OCI-LY7 (cell line): ENCODE data around the gene GPRASP1. TPM values are rescaled to one million over a fixed set of nuclear protein-coding genes. Genes with fewer than 3 reads are reported as not detected.

Experiments
- BruUV-seq: library from RNA; stranded (reverse); fragments of 400-500 nt; replicated peaks from 2 replicates; lab custom pipeline; 2021; lab: Mats Ljungman, UMichigan
- CTCF ChIA-PET: fragments of 300-600 bp; sonication (Branson Sonifier 250); formaldehyde crosslinking; loops from one replicate; lab custom pipeline; 2022; ENCODE audit warnings: antibody characterized with exemption; ENCODE audit not compliant: unreplicated experiment; lab: Charles Lee
- POLR2A ChIA-PET: fragments of 300-600 bp; sonication (Branson Sonifier 250); formaldehyde crosslinking; loops from one replicate; lab custom pipeline; 2022; ENCODE audit warnings: antibody characterized with exemption; lab: Charles Lee
- DNase-seq: peaks from one replicate; pipeline ENCODE4 v3.0.0-alpha.2; 2015; ENCODE audit warnings: low spot score
- H2AFZ ChIP-seq: fragments of 200-600 bp; sonication (generic), shearing (Covaris generic); 2 replicates; pipeline ENCODE4 v1.6.1; 2014; ENCODE audit warnings: mild to moderate bottlenecking, antibody characterized with exemption, low read length, moderate library complexity
- H3K27ac ChIP-seq: fragments of 200-600 bp; sonication (generic); 2 replicates; pipeline ENCODE4 v1.5.1; 2014; ENCODE audit warnings: mixed run types, low read depth, mild to moderate bottlenecking, moderate library complexity, low read length, inconsistent platforms; ENCODE audit not compliant: poor library complexity, severe bottlenecking
- H3K36me3 ChIP-seq: fragments of 200-600 bp; sonication (generic); 2 replicates; pipeline ENCODE4 v1.6.1; 2014; ENCODE audit warnings: mild to moderate bottlenecking, antibody characterized with exemption, low read length, moderate library complexity, mixed read lengths; ENCODE audit not compliant: insufficient read depth
- H3K4me1 ChIP-seq: fragments of 200-600 bp; sonication (generic); 2 replicates; pipeline ENCODE4 v1.5.1; 2014; ENCODE audit warnings: mild to moderate bottlenecking, low read length; ENCODE audit not compliant: insufficient read depth, poor library complexity, severe bottlenecking
- H3K4me2 ChIP-seq: fragments of 200-600 bp; sonication (generic); 2 replicates; pipeline ENCODE4 v1.6.1; 2014; ENCODE audit warnings: mild to moderate bottlenecking, low read length
- H3K4me3 ChIP-seq: fragments of 200-600 bp; sonication (generic); 2 replicates; pipeline ENCODE4 v1.5.1; 2014; ENCODE audit warnings: mild to moderate bottlenecking, low read depth, low read length; ENCODE audit not compliant: poor library complexity, severe bottlenecking
- H3K79me2 ChIP-seq: fragments of 200-600 bp; sonication (generic); 2 replicates; pipeline ENCODE4 v1.6.1; 2016; ENCODE audit warnings: low read depth, mild to moderate bottlenecking, low read length, moderate library complexity, mixed read lengths; ENCODE audit not compliant: insufficient read depth
- H3K9me2 ChIP-seq: fragments of 200-600 bp; sonication (generic); 2 replicates; pipeline ENCODE4 v1.6.1; 2016; ENCODE audit warnings: mild to moderate bottlenecking, low read length, mixed read lengths; ENCODE audit not compliant: insufficient read depth
- H3K9me3 ChIP-seq: fragments of 200-600 bp; sonication (generic); 2 replicates; pipeline ENCODE4 v1.6.1; 2014; ENCODE audit warnings: mild to moderate bottlenecking, mixed run types, low read length, mixed read lengths
- H4K20me1 ChIP-seq: fragments of 200-600 bp; sonication (generic); 2 replicates; pipeline ENCODE4 v1.6.1; 2014; ENCODE audit warnings: mild to moderate bottlenecking, antibody characterized with exemption, low read length, moderate library complexity, mixed read lengths; ENCODE audit not compliant: insufficient read depth
- EZH2phosphoT487 ChIP-seq: fragments of 200-600 bp; sonication (generic); IDR thresholded peaks from 2 replicates; pipeline ENCODE4 v1.6.1; 2018; ENCODE audit warnings: low read depth, borderline replicate concordance, mild to moderate bottlenecking, mixed run types, antibody characterized with exemption, low read length, moderate library complexity, mixed read lengths
- intact Hi-C: fragments of 100-400 bp; cut with micrococcal nuclease; formaldehyde crosslinking; loops from one replicate; pipeline ENCODE4 v1.10.0; 2022; ENCODE audit not compliant: unreplicated experiment
- total RNA-seq, 2 experiments: library from RNA; depleted of rRNA in 1 of 2; stranded (reverse); fragments of >200 nt in 1 of 2; shearing (Covaris generic) in 1 of 2; gene quantifications; 2 replicates each; pipeline ENCODE4 v1.2.3, GENCODE V29; 2014 to 2022
- TF ChIP-seq, protein P1 (sequence below): fragments of 200-600 bp; sonication (generic); conservative IDR thresholded peaks from 2 replicates; pipeline ENCODE4 v1.5.1; 2014; ENCODE audit warnings: mild to moderate bottlenecking, antibody characterized with exemption, low read length, moderate library complexity, mixed read lengths

Gene GPRASP1
- total RNA-seq, 2 experiments from 2014 or later = 0.09 TPM; not detected in 1

DNA sequence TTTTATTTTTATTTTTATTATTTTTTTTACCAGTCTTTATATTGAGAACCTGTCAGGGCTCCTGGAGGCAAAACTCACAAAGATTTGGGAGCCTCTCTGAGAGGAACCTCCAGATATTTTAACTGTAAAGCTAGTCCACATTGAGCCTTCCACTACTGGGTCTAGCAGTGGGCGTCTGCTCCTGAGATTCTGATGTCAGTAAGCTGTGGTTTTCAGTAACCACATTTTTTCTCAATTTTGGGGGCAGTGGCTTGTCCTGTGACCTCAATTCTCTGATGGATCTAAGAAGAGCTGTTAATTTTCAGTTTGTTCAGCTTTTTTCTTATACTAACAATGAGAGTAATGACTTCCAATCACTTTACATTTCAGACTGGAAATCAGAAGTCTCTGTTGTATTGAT, 23.6 kb upstream of the GPRASP1 start:
- no peak overlapping the region for H3K4me3 ChIP-seq
- intact Hi-C loops = no loop called here
- ChIA-PET CTCF (no interaction called here), POLR2A (no interaction called here)
- no peaks in the 10 kb centered on the region for H3K9me2 ChIP-seq
- no peak overlapping the region for H2AFZ ChIP-seq
- no peaks in the 10 kb centered on the region for H3K9me3 ChIP-seq
- H3K36me3 ChIP-seq = no peaks in the 10 kb centered on the region
- no peaks in the 10 kb centered on the region for H3K4me1 ChIP-seq
- H4K20me1 ChIP-seq = no peaks in the 10 kb centered on the region
- no peak for DNase-seq
- H3K79me2 ChIP-seq = no peaks in the 10 kb centered on the region
- no peak overlapping the region for H3K4me2 ChIP-seq
- no peak overlapping the region for H3K27ac ChIP-seq
- no peak for TF ChIP-seq EZH2phosphoT487
- TF ChIP-seq, protein P1, sequence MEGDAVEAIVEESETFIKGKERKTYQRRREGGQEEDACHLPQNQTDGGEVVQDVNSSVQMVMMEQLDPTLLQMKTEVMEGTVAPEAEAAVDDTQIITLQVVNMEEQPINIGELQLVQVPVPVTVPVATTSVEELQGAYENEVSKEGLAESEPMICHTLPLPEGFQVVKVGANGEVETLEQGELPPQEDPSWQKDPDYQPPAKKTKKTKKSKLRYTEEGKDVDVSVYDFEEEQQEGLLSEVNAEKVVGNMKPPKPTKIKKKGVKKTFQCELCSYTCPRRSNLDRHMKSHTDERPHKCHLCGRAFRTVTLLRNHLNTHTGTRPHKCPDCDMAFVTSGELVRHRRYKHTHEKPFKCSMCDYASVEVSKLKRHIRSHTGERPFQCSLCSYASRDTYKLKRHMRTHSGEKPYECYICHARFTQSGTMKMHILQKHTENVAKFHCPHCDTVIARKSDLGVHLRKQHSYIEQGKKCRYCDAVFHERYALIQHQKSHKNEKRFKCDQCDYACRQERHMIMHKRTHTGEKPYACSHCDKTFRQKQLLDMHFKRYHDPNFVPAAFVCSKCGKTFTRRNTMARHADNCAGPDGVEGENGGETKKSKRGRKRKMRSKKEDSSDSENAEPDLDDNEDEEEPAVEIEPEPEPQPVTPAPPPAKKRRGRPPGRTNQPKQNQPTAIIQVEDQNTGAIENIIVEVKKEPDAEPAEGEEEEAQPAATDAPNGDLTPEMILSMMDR = no peak
- BruUV-seq = no TSS peak

DNA sequence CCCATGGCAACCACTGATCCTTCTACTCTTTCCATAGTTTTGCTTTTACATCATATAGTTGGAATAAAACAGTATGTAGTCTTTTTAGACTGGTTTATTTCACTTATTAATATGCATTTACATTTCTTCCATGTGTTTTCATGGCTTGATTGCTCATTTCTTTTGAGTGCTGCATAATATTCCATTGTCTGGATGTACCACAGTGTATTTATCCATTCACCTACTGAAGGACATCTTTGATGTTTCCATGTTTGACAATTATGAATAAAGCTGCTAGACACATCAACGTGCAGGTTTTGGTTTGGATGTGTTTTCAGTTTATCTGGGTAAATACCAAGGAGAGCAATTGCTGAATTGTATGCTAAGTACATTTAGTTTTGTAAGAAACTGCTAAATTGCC, 13.7 kb upstream of the GPRASP1 start:
- Histone ChIP-seq H3K79me2 (no peaks in the 10 kb centered on the region), H3K9me2 (no peaks in the 10 kb centered on the region), H3K4me1 (no peaks in the 10 kb centered on the region), H4K20me1 (no peaks in the 10 kb centered on the region), H2AFZ (no peak overlapping the region), H3K27ac (no peak overlapping the region), H3K36me3 (no peaks in the 10 kb centered on the region), H3K4me3 (no peak overlapping the region), H3K4me2 (no peak overlapping the region), H3K9me3 (no peaks in the 10 kb centered on the region)
- intact Hi-C loops = no loop called here
- DNase-seq = no peak
- ChIA-PET POLR2A (no interaction called here), CTCF (no interaction called here)
- BruUV-seq = no TSS peak
- TF ChIP-seq, protein P1 = no peak
- TF ChIP-seq EZH2phosphoT487 = no peak

DNA sequence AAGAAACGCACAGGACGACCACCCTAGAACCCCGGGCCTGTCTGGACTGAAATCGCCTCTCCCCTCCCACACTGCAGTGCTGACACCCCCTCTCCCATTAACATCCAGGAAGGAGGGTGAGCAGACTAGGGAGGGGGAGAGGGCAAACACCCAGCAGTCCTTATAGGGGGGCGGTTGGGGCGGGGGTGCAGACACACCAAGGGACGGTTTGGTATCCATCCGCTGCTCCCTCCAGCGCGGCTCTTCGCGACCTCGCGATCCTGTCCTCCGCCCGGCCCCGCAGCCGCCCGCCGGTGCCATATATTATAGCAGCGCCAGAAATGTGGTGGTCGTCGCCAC, 411 bp upstream of the GPRASP1 start:
- ChIA-PET CTCF (no interaction called here), POLR2A (no interaction called here)
- Histone ChIP-seq H3K9me2 (no peaks in the 10 kb centered on the region), H4K20me1 (no peaks in the 10 kb centered on the region), H3K4me2 (no peak overlapping the region), H3K27ac (no peak overlapping the region), H3K79me2 (no peaks in the 10 kb centered on the region), H3K4me3 (no peak overlapping the region), H2AFZ (no peak overlapping the region), H3K36me3 (no peaks in the 10 kb centered on the region), H3K4me1 (no peaks in the 10 kb centered on the region), H3K9me3 (no peaks in the 10 kb centered on the region)
- no peak for TF ChIP-seq EZH2phosphoT487
- TF ChIP-seq, protein P1 = no peak
- intact Hi-C loops = no loop called here
- no TSS peak for BruUV-seq
- no peak for DNase-seq
